CD14-positive monocyte (primary cell): ENCODE data around the gene CDKN1B. TPM values are rescaled to one million over a fixed set of nuclear protein-coding genes. Genes with fewer than 3 reads are reported as not detected.

Experiments
- DNase-seq, 3 donors: peaks; one replicate each; pipeline ENCODE4 v3.0.0-alpha.2; 2011 to 2022
- H2AFZ ChIP-seq: 2 replicates; pipeline ENCODE4 v1.6.0; 2012; ENCODE audit warnings: mild to moderate bottlenecking, low read depth, low read length, inconsistent platforms; ENCODE audit not compliant: insufficient read depth, poor library complexity, severe bottlenecking
- H3K27ac ChIP-seq, 2 donors: 1 replicate in 1 of 2; 2 replicates in 1 of 2; pipeline ENCODE4 v1.5.1; 2012 to 2013; ENCODE audit warnings: low read length in 2 of 2, control low read depth in 1 of 2, inconsistent platforms in 1 of 2, low read depth in 1 of 2, mild to moderate bottlenecking in 1 of 2
- H3K27me3 ChIP-seq, 2 donors: one replicate each; pipeline versions ENCODE4 v1.6.0 to v1.6.1; 2011 to 2013; ENCODE audit warnings: low read length in 2 of 2; ENCODE audit not compliant: control insufficient read depth in 2 of 2, insufficient read depth in 2 of 2
- H3K36me3 ChIP-seq, 2 donors: replicated peaks in 1 of 2; 1 replicate in 1 of 2; 2 replicates in 1 of 2; pipeline versions ENCODE4 v1.5.1 to v1.6.1; 2012 to 2013; ENCODE audit warnings: low read length in 2 of 2, control low read depth in 1 of 2, inconsistent platforms in 1 of 2, mild to moderate bottlenecking in 1 of 2; ENCODE audit not compliant: insufficient read depth in 2 of 2, control insufficient read depth in 1 of 2
- H3K4me1 ChIP-seq, 2 donors: 1 replicate in 1 of 2; 2 replicates in 1 of 2; pipeline versions ENCODE4 v1.5.1 to v1.6.1; 2012 to 2013; ENCODE audit warnings: low read length in 2 of 2, control low read depth in 1 of 2, inconsistent platforms in 1 of 2, mild to moderate bottlenecking in 1 of 2, moderate library complexity in 1 of 2; ENCODE audit not compliant: insufficient read depth in 2 of 2, control insufficient read depth in 1 of 2
- H3K4me2 ChIP-seq: replicated peaks from 2 replicates; pipeline ENCODE3; 2012; ENCODE audit warnings: low read length, moderate library complexity, mild to moderate bottlenecking; ENCODE audit not compliant: poor library complexity, severe bottlenecking; ENCODE audit errors: extremely low read depth
- H3K4me3 ChIP-seq, 3 experiments: fragments of 200-600 bp in 1 of 3; sonication (generic) in 1 of 3; replicated peaks in 1 of 3; 1 replicate in 2 of 3; 2 replicates in 1 of 3; pipeline ENCODE4 v1.5.1; 2011 to 2013; ENCODE audit warnings: low read length in 3 of 3, mild to moderate bottlenecking in 3 of 3, control low read depth in 2 of 3, low read depth in 2 of 3, inconsistent platforms in 1 of 3, moderate library complexity in 1 of 3
- H3K79me2 ChIP-seq: 2 replicates; pipeline ENCODE4 v1.6.0; 2012; ENCODE audit warnings: mild to moderate bottlenecking, control low read depth, inconsistent platforms, low read length, moderate library complexity; ENCODE audit not compliant: insufficient read depth
- H3K9ac ChIP-seq: 2 replicates; pipeline ENCODE4 v1.6.0; 2017; ENCODE audit warnings: low read length, mild to moderate bottlenecking; ENCODE audit not compliant: insufficient read depth, poor library complexity, severe bottlenecking
- H3K9me3 ChIP-seq, 2 donors: replicated peaks in 1 of 2; 1 replicate in 1 of 2; 2 replicates in 1 of 2; pipeline versions ENCODE4 v1.5.1 to v1.6.1; 2012 to 2013; ENCODE audit warnings: low read length in 2 of 2, control low read depth in 1 of 2; ENCODE audit not compliant: control insufficient read depth in 1 of 2, insufficient read depth in 1 of 2
- H4K20me1 ChIP-seq: 2 replicates; pipeline ENCODE4 v1.6.0; 2012; ENCODE audit warnings: mild to moderate bottlenecking, low read length, control low read depth, moderate library complexity; ENCODE audit not compliant: insufficient read depth
- H3K27ac Mint-ChIP-seq, 7 donors: one replicate each; pipeline ENCODE4 v1.8.0; 2020; ENCODE audit warnings: mild to moderate bottlenecking in 7 of 7, mixed read lengths in 7 of 7, moderate library complexity in 6 of 7, inconsistent platforms in 2 of 7
- H3K27me3 Mint-ChIP-seq, 3 donors: one replicate each; pipeline ENCODE4 v1.8.0; 2021 to 2022; ENCODE audit warnings: low read depth in 3 of 3, mild to moderate bottlenecking in 3 of 3, mixed read lengths in 3 of 3, moderate library complexity in 3 of 3, inconsistent platforms in 1 of 3
- H3K36me3 Mint-ChIP-seq, 2 donors: one replicate each; pipeline ENCODE4 v1.8.0; 2020; ENCODE audit warnings: mixed read lengths in 2 of 2, inconsistent platforms in 1 of 2, mild to moderate bottlenecking in 1 of 2
- H3K4me1 Mint-ChIP-seq: one replicate; pipeline ENCODE4 v1.8.0; 2020; ENCODE audit warnings: mild to moderate bottlenecking, mixed read lengths
- H3K4me3 Mint-ChIP-seq, 2 donors: one replicate each; pipeline ENCODE4 v1.8.0; 2020; ENCODE audit warnings: mild to moderate bottlenecking in 2 of 2, mixed read lengths in 2 of 2, moderate library complexity in 1 of 2
- H3K9me3 Mint-ChIP-seq, 7 donors: one replicate each; pipeline ENCODE4 v1.8.0; 2020 to 2022; ENCODE audit warnings: mixed read lengths in 7 of 7, mild to moderate bottlenecking in 6 of 7, moderate library complexity in 6 of 7, inconsistent platforms in 2 of 7
- WGBS: methylation state at CpG from one replicate; pipeline ENCODE4 v1.1.5; 2013; ENCODE audit warnings: missing lambda C conversion rate; ENCODE audit not compliant: insufficient coverage; 5-methylcytosine and 5-hydroxymethylcytosine counted together
- intact Hi-C, 2 donors: fragments of 100-400 bp; cut with micrococcal nuclease; formaldehyde crosslinking; loops; one replicate each; pipeline versions ENCODE4 v1.15.0 to v1.15.1; 2023
- polyA plus RNA-seq, 3 donors: library from polyadenylated mRNA; depleted of rRNA in 1 of 3; unstranded in 2 of 3; stranded (reverse) in 1 of 3; fragments of 300-500 nt in 2 of 3; fragments of >200 nt in 1 of 3; fragmentation: Illumina TruSeq in 2 of 3; gene quantifications; 1 replicate in 2 of 3; 2 replicates in 1 of 3; pipeline ENCODE4 v1.2.3, GENCODE V29; 2012 to 2021
- TF ChIP-seq, protein P1 (sequence below): fragments of 200-600 bp; IDR thresholded peaks from one replicate; pipeline ENCODE4 v1.8.0; 2022; ENCODE audit warnings: antibody characterized with exemption, mild to moderate bottlenecking

Gene CDKN1B
- polyA plus RNA-seq, 3 donors = 9.2 to 98.1 (median 9.5) TPM

- Mint-ChIP-seq H3K36me3 (peaks cover 8 to 15% of the 10 kb centered on the region in 2 donors), H3K27ac (no peak overlapping the region), H3K27me3 (no peaks in the 10 kb centered on the region), H3K4me1 (no peaks in the 10 kb centered on the region), H3K4me3 (no peak overlapping the region), H3K9me3 (no peaks in the 10 kb centered on the region)
- DNase-seq = no peak
- TF ChIP-seq, protein P1, sequence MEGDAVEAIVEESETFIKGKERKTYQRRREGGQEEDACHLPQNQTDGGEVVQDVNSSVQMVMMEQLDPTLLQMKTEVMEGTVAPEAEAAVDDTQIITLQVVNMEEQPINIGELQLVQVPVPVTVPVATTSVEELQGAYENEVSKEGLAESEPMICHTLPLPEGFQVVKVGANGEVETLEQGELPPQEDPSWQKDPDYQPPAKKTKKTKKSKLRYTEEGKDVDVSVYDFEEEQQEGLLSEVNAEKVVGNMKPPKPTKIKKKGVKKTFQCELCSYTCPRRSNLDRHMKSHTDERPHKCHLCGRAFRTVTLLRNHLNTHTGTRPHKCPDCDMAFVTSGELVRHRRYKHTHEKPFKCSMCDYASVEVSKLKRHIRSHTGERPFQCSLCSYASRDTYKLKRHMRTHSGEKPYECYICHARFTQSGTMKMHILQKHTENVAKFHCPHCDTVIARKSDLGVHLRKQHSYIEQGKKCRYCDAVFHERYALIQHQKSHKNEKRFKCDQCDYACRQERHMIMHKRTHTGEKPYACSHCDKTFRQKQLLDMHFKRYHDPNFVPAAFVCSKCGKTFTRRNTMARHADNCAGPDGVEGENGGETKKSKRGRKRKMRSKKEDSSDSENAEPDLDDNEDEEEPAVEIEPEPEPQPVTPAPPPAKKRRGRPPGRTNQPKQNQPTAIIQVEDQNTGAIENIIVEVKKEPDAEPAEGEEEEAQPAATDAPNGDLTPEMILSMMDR = no peak
- Histone ChIP-seq H3K4me1 (no peaks in the 10 kb centered on the region), H3K79me2 (peaks cover 13% of the 10 kb centered on the region), H3K9ac (no peak overlapping the region), H3K9me3 (no peaks in the 10 kb centered on the region), H3K4me3 (no peak overlapping the region), H4K20me1 (no peaks in the 10 kb centered on the region), H2AFZ (no peak overlapping the region), H3K27me3 (no peaks in the 10 kb centered on the region), H3K27ac (no peak overlapping the region), H3K36me3 (peaks cover 0 to 13% of the 10 kb centered on the region in 2 donors), H3K4me2 (no peak overlapping the region)
- 93% methylated on average over 3 of the region's 5 CpGs for WGBS
- intact Hi-C loops = no loop called here
Observed at GRCh38 chr12:12755923-12756322, 38.8 kb downstream of the CDKN1B start.

DNA sequence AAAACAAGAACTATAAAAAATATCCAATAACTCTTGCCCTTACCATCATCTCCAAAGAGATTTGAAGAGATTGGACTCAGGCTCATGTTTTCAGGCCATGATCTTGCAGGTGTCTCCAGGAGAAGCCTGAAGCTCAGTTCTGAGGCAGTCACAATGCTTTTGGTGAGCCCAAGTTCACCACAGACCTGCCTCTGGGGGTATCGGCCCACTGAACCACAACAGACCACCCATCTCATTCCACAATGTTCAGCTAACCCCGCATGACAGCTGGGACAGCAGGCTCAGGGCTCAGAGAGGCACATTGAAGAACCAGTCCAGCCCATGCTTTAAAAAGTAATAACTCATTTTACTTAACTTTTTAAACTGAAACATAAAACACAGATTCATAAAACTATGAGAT is 40.0 kb downstream of the CDKN1B start:
- no peaks in the 10 kb centered on the region for H3K4me1 ChIP-seq
- no peak for DNase-seq
- no peak overlapping the region for H3K9ac ChIP-seq
- peak overlapping the region in 1 of 2 donors; percentile 41 for H3K27ac ChIP-seq
- Mint-ChIP-seq H3K4me3 (no peak overlapping the region), H3K4me1 (no peaks in the 10 kb centered on the region), H3K9me3 (no peaks in the 10 kb centered on the region), H3K27me3 (no peaks in the 10 kb centered on the region), H3K36me3 (peaks cover 2 to 7% of the 10 kb centered on the region in 2 donors), H3K27ac (peak overlapping the region in 1 of 7 donors; percentile 45)
- H3K36me3 ChIP-seq = peaks cover 0 to 1% of the 10 kb centered on the region in 2 donors
- TF ChIP-seq, protein P1 = no peak
- 100% methylated on average over 1 of the region's 2 CpGs for WGBS
- H4K20me1 ChIP-seq = no peaks in the 10 kb centered on the region
- H3K79me2 ChIP-seq = peaks cover 15% of the 10 kb centered on the region
- no peak overlapping the region for H2AFZ ChIP-seq
- no peak overlapping the region for H3K4me3 ChIP-seq
- no peaks in the 10 kb centered on the region for H3K9me3 ChIP-seq
- no peaks in the 10 kb centered on the region for H3K27me3 ChIP-seq
- H3K4me2 ChIP-seq = no peak overlapping the region
- intact Hi-C loops = no loop called here
